K562 (cell line): ENCODE results near the gene ADSS1. TPM values are rescaled to one million over a fixed set of nuclear protein-coding genes. Genes with fewer than 3 reads are reported as not detected.

Experiments
- ATAC-seq: fragments of 200-7000 bp; cut with Tn5 transposase; 3 replicates; pipeline ENCODE4 v1.9.1; 2020; ENCODE audit warnings: moderate library complexity
- BruUV-seq: library from RNA; stranded (reverse); fragments of 400-500 nt; replicated peaks from 2 replicates; lab custom pipeline; 2021; lab: Mats Ljungman, UMichigan
- CTCF ChIA-PET: fragments of 300-600 bp; formaldehyde crosslinking; extraction: SDS; loops from one replicate; lab custom pipeline; 2021; ENCODE audit warnings: low intra/inter-chr PET ratio; lab: Yijun Ruan, JAX
- POLR2A ChIA-PET: fragments of 300-600, 350-650 bp; sonication (Branson Sonifier 250); formaldehyde crosslinking; extraction: SDS; loops from one replicate; lab custom pipeline; 2021; ENCODE audit warnings: antibody characterized with exemption, inconsistent platforms; lab: Yijun Ruan, JAX
- DNase-seq, 4 experiments: peaks; one replicate each; pipeline versions ENCODE4 v3.0.0 to v3.0.0-alpha.2; 2011 to 2018; ENCODE audit warnings: low spot score in 3 of 4, mixed read lengths in 3 of 4; ENCODE audit errors: extremely low read depth in 1 of 4
- FAIRE-seq: peaks from 2 replicates; lab custom pipeline; 2011; peaks lifted over from hg19 to GRCh38; lab: Jason Lieb, UNC
- H2AFZ ChIP-seq: 2 replicates; pipeline ENCODE4 v1.6.0; 2011; ENCODE audit warnings: low read depth, low read length, control low read depth, inconsistent platforms
- H3K27ac ChIP-seq: fragments of 200-600 bp; 3 replicates; pipeline ENCODE4 v1.8.0; 2011; ENCODE audit warnings: low read depth, mild to moderate bottlenecking, control low read depth, inconsistent platforms, low read length, moderate library complexity, mixed read lengths; ENCODE audit errors: extremely low read depth
- H3K27me3 ChIP-seq, 2 experiments: fragments of 300-600 bp in 1 of 2; 2 replicates in 1 of 2; 3 replicates in 1 of 2; pipeline versions ENCODE4 v1.6.0 to v1.8.0; 2011; ENCODE audit warnings: inconsistent platforms in 2 of 2, low read length in 2 of 2, mild to moderate bottlenecking in 1 of 2, mixed read lengths in 1 of 2, moderate library complexity in 1 of 2; ENCODE audit not compliant: control insufficient read depth in 2 of 2, insufficient read depth in 2 of 2
- H3K36me3 ChIP-seq: fragments of 300-600 bp; 3 replicates; pipeline ENCODE4 v1.8.0; 2011; ENCODE audit warnings: mild to moderate bottlenecking, low read length, inconsistent platforms; ENCODE audit not compliant: control insufficient read depth, insufficient read depth
- H3K4me1 ChIP-seq, 2 experiments: fragments of 200-600 bp in 1 of 2; replicated peaks in 1 of 2; 2 replicates in 1 of 2; 3 replicates in 1 of 2; pipeline versions ENCODE4 v1.5.1 to v1.8.0; 2011; ENCODE audit warnings: inconsistent platforms in 2 of 2, low read length in 2 of 2, mild to moderate bottlenecking in 1 of 2, mixed read lengths in 1 of 2, moderate library complexity in 1 of 2; ENCODE audit not compliant: control insufficient read depth in 2 of 2, insufficient read depth in 2 of 2
- H3K4me2 ChIP-seq: 2 replicates; pipeline ENCODE4 v1.6.1; 2011; ENCODE audit warnings: low read length, control low read depth, inconsistent platforms, mixed read lengths; ENCODE audit not compliant: insufficient read depth
- H3K4me3 ChIP-seq: fragments of 200-600 bp; sonication (generic), shearing (Covaris generic); 2 replicates; pipeline ENCODE4 v1.5.1; 2016; ENCODE audit warnings: control low read depth, inconsistent platforms
- H3K79me2 ChIP-seq: fragments of 200-600 bp; 3 replicates; pipeline ENCODE4 v1.8.0; 2011; ENCODE audit warnings: low read length, inconsistent platforms; ENCODE audit not compliant: control insufficient read depth, insufficient read depth
- H3K9ac ChIP-seq, 2 experiments: 2 replicates each; pipeline versions ENCODE4 v1.6.0 to v1.6.1; 2011; ENCODE audit warnings: low read depth in 2 of 2, low read length in 2 of 2, control low read depth in 1 of 2, inconsistent platforms in 1 of 2, mild to moderate bottlenecking in 1 of 2, mixed read lengths in 1 of 2; ENCODE audit not compliant: insufficient read depth in 1 of 2
- H3K9me1 ChIP-seq: one replicate; pipeline ENCODE4 v1.6.0; 2011; ENCODE audit warnings: inconsistent platforms, mild to moderate bottlenecking, low read length, moderate library complexity; ENCODE audit not compliant: control insufficient read depth, insufficient read depth
- H3K9me3 ChIP-seq: replicated peaks from 2 replicates; pipeline ENCODE4 v1.5.1; 2011; ENCODE audit warnings: low read depth, low read length, inconsistent platforms; ENCODE audit not compliant: control insufficient read depth, insufficient read depth
- H4K20me1 ChIP-seq: replicated peaks from 2 replicates; pipeline ENCODE4 v1.6.1; 2011; ENCODE audit warnings: low read length, inconsistent platforms, mixed read lengths; ENCODE audit not compliant: control insufficient read depth, insufficient read depth
- DACH1 ChIP-seq: fragments of 450-650 bp; IDR thresholded peaks from 2 replicates; pipeline ENCODE4 v1.6.1; 2018; ENCODE audit not compliant: partially characterized antibody
- FOXA3 ChIP-seq, 2 experiments: fragments of 450-650 bp in 1 of 2; sonication (generic) in 1 of 2; formaldehyde crosslinking; IDR thresholded peaks in 1 of 2; conservative IDR thresholded peaks in 1 of 2; 2 replicates each; pipeline versions ENCODE4 v1.4.0 to v1.8.0; 2020 to 2022; ENCODE audit warnings: mild to moderate bottlenecking in 2 of 2, missing genetic modification reagents in 1 of 2
- HEY1 ChIP-seq: fragments of 250-450 bp; sonication (Bioruptor Pico); IDR thresholded peaks from 2 replicates; pipeline ENCODE4 v1.5.0; 2020; ENCODE audit warnings: mild to moderate bottlenecking, moderate library complexity, borderline replicate concordance
- HNRNPUL1 ChIP-seq: fragments of 200-400 bp; formaldehyde crosslinking; IDR thresholded peaks from 2 replicates; pipeline ENCODE4 v1.6.1; 2017; ENCODE audit warnings: low read length
- SRF ChIP-seq, 2 experiments: fragments of 250-450, 450-650 bp in 1 of 2; sonication (Bioruptor Pico) in 1 of 2; sonication (generic) in 1 of 2; formaldehyde crosslinking; IDR thresholded peaks; 2 replicates each; pipeline versions ENCODE4 v1.5.0 to v1.5.1; 2020 to 2022; ENCODE audit warnings: mild to moderate bottlenecking in 1 of 2, missing genetic modification reagents in 1 of 2
- SRSF3 ChIP-seq: fragments of 200-400 bp; formaldehyde crosslinking; IDR thresholded peaks from 2 replicates; pipeline ENCODE4 v1.6.1; 2016; ENCODE audit warnings: mild to moderate bottlenecking, low read length, moderate library complexity; ENCODE audit not compliant: insufficient read depth
- TEAD4 ChIP-seq, 2 experiments: sonication (generic) in 1 of 2; formaldehyde crosslinking in 1 of 2; IDR thresholded peaks; 2 replicates each; pipeline versions ENCODE4 v1.6.1 to v1.8.0; 2012 to 2022; ENCODE audit warnings: borderline replicate concordance in 1 of 2, inconsistent platforms in 1 of 2, low read length in 1 of 2, mild to moderate bottlenecking in 1 of 2, missing genetic modification reagents in 1 of 2
- ZZZ3 ChIP-seq: fragments of 450-650 bp; IDR thresholded peaks from 2 replicates; pipeline ENCODE4 v1.6.1; 2016; ENCODE audit warnings: antibody characterized with exemption, mild to moderate bottlenecking, moderate library complexity
- WGBS: fragments of 100-300 bp; shearing (Covaris generic); methylation state at CpG from one replicate; pipeline ENCODE4 v1.1.6; 2016; ENCODE audit warnings: low coverage, mixed read lengths; ENCODE audit not compliant: insufficient coverage; ENCODE audit errors: missing lambda C conversion rate; 5-methylcytosine and 5-hydroxymethylcytosine counted together
- in situ Hi-C: fragments of 300-500 bp; cut with MboI; formaldehyde crosslinking; loops from 4 replicates; pipeline ENCODE4 v1.15.0; 2018; ENCODE audit warnings: inconsistent platforms, mixed read lengths
- intact Hi-C: fragments of 100-400 bp; cut with micrococcal nuclease; formaldehyde crosslinking; loops from 2 replicates; pipeline ENCODE4 v1.14.2; 2022
- polyA plus RNA-seq, 8 experiments: library from polyadenylated mRNA; depleted of rRNA in 4 of 8; stranded (reverse) in 5 of 8; unstranded in 3 of 8; fragments of >200 nt; fragmentation: Nextera tagmentation in 2 of 8; fragmentation: Illumina TruSeq in 1 of 8; extraction: Ambion mirVana in 2 of 8; extraction: Trizol in 1 of 8; gene quantifications; 2 replicates each; pipeline versions ENCODE4 v1.2.1 to v1.2.3, GENCODE V29; 2011 to 2014; ENCODE audit warnings: inconsistent platforms in 1 of 8, missing spikeins in 1 of 8
- total RNA-seq, 7 experiments: library from RNA; depleted of rRNA in 6 of 7; stranded (reverse); fragments of >200 nt in 6 of 7; fragmentation: Illumina TruSeq in 2 of 7; extraction: Trizol in 2 of 7; gene quantifications; 2 replicates each; pipeline versions ENCODE4 v1.2.1 to v1.2.3, GENCODE V29; 2011 to 2021; ENCODE audit warnings: low replicate concordance in 1 of 7
- TF ChIP-seq, protein P1 (sequence below): sonication (generic); formaldehyde crosslinking; IDR thresholded peaks from 2 replicates; pipeline ENCODE4 v1.8.0; 2022; ENCODE audit warnings: missing genetic modification reagents, mild to moderate bottlenecking, borderline replicate concordance

ADSS1 gene
- total and polyA plus RNA-seq, 9 of the 15 experiments (the other 6 are each of a cell fraction or from before 2014, with no cell fraction given), result 0.53 to 5.9 (median 3.9) TPM

DNA sequence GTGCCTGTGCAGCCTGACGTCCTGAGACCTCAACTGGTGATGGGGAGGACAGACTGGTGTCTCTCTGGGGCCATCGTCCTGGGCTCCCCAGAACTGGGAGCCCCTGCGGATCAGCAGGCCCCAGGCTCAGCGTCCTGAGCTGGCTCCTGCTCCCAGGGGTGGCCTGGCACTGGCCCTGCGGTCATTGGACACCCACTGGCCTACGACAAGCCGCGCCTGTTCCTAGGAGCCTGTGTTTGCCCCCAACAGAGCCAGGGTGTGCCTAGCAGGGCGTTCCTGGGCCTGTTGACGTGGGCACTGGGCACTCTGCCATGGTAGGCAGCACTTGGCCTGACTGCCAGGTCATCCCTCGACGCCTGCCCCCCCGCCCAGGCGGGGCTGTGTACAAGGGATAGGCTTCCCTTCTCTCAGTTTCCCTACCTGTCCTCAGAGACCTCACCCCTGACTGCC is 8.4 kb downstream of the ADSS1 start:
- no peak for DNase-seq
- H3K9ac ChIP-seq, result peak overlapping the region in 1 of 2 experiments; percentile 45; a peak in 2 of 4 replicates
- ChIA-PET CTCF (no interaction called here), POLR2A (interaction anchor here (1.1 kb wide), 1 partner anchor 20 kb away, joined by 3 read pairs; the partner anchor contains the start of gene SIVA1)
- WGBS, result 58% methylated on average over 8 of the region's 14 CpGs
- peaks cover 4% of the 10 kb centered on the region for H3K9me1 ChIP-seq
- no peak for TF ChIP-seq DACH1
- no peak for TF ChIP-seq ZZZ3
- TF ChIP-seq, protein P1, sequence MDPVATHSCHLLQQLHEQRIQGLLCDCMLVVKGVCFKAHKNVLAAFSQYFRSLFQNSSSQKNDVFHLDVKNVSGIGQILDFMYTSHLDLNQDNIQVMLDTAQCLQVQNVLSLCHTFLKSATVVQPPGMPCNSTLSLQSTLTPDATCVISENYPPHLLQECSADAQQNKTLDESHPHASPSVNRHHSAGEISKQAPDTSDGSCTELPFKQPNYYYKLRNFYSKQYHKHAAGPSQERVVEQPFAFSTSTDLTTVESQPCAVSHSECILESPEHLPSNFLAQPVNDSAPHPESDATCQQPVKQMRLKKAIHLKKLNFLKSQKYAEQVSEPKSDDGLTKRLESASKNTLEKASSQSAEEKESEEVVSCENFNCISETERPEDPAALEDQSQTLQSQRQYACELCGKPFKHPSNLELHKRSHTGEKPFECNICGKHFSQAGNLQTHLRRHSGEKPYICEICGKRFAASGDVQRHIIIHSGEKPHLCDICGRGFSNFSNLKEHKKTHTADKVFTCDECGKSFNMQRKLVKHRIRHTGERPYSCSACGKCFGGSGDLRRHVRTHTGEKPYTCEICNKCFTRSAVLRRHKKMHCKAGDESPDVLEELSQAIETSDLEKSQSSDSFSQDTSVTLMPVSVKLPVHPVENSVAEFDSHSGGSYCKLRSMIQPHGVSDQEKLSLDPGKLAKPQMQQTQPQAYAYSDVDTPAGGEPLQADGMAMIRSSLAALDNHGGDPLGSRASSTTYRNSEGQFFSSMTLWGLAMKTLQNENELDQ (CRISPR knock-in tag), result no peak
- no peak for TF ChIP-seq SRF (CRISPR knock-in tag; IDR thresholded peaks at IDR 0.05)
- TF ChIP-seq TEAD4 (IDR thresholded peaks at IDR 0.05; ENCODE audit: low read length), result no peak
- no peak for TF ChIP-seq TEAD4 (CRISPR knock-in tag; IDR thresholded peaks at IDR 0.05; ENCODE audit: borderline replicate concordance)
- no peak for TF ChIP-seq HNRNPUL1
- no peak for TF ChIP-seq FOXA3 (CRISPR knock-in tag; conservative IDR thresholded peaks at IDR 0.05 in 1 of 2, IDR thresholded peaks at IDR 0.05 in 1 of 2)
- TF ChIP-seq HEY1 (CRISPR knock-in tag), result no peak
- TF ChIP-seq SRSF3, result no peak
- peaks cover 9 to 80% of the 10 kb centered on the region in 2 experiments for H3K4me1 ChIP-seq
- intact Hi-C loops, result no loop called here
- in situ Hi-C loops, result no loop called here
- no peak overlapping the region for H3K4me2 ChIP-seq
- no peaks in the 10 kb centered on the region; the same call in 1 of the 2 replicates for H4K20me1 ChIP-seq
- H3K9me3 ChIP-seq, result no peaks in the 10 kb centered on the region
- H3K4me3 ChIP-seq, result no peak overlapping the region
- FAIRE-seq, result no peak
- no TSS peak for BruUV-seq
- no peaks in the 10 kb centered on the region for H3K36me3 ChIP-seq
- H3K79me2 ChIP-seq, result peaks cover 3% of the 10 kb centered on the region; the same call in 1 of the 3 replicates
- H3K27me3 ChIP-seq, result no peaks in the 10 kb centered on the region
- no peak overlapping the region for H3K27ac ChIP-seq
- no peak for ATAC-seq
- H2AFZ ChIP-seq, result no peak overlapping the region
